ENCODE data around the gene GANAB.

Gene GANAB

DNA sequence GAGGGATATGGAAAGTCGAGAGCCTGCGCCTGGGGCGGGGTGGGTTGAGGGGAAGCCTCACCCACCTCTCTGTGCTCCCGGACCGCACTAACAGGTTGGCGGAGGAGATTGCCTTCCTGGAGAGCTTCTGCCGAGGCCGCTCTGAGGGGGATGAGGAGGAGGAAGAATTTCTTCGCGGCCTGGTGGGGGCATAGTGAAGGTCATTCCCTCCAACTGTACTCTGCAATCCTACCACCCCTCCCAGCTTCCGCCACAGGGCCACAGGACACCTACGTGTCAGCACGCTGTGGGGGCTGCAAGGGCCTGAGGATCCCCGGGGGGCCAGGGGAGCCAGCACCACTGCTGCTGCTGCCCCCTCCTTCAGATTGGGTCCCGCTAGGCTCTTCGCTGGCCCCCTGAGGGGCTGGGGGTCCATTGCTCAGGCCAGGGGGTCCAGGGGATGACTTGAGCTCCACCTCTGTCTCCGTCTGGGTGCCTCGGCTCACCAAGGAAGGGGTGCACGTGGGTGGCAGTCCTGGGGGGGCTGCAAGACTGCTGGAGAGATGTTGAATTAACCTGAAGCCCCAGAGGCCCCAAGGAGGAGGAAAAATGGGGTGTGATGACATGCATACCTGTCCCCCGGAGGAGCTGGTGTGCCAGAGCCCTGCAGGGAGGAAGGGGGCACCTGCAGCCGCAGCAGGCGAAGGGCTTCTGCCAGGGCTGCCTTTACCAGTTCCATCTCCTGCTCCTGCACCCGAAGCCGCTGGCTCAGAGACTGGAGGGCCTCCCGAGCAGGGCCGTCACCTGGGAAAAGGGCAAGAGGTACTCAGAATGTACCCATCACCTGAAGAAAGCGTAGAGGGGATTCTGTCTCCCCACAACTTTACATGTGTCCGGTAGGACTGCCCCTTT is 35.4 kb downstream of the GANAB start:
- Mint-ChIP-seq H3K9me3 (no peaks in the 10 kb centered on the region), H3K27me3 (no peaks in the 10 kb centered on the region), H3K36me3 (ENCODE audit: insufficient read depth) (peaks cover 22% of the 10 kb centered on the region), H3K27ac (ENCODE audit: low read depth) (peak overlapping the region; percentile 98), H3K4me3 (peak overlapping the region; percentile 93), H3K4me1 (peaks cover 41% of the 10 kb centered on the region)
- ATAC-seq (replicated peaks; ENCODE audit: extremely low read depth, poor library complexity, severe bottlenecking), result no peak
- no peak for DNase-seq (ENCODE audit: low spot score in 2 of 2)

DNA sequence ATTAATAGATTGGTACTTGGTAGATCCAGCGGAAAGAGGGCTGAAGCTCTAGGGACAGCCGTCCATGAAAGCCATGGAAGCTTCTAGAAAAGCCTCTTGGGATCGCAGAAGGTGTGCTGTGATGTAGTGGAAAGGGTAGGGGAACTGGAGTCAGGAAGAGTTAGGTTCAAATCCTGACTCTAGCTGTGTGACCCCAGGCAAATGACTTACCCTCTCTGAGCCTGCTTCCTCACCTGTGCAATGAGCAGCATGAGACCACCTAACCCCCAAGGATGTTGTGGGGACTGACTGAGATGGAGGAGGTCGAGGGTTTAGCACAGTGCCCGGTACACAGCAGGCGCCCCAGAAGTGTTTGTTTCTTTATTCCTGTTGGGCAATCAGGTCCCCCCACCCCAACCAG is 36.0 kb downstream of the GANAB start:
- ATAC-seq (replicated peaks; ENCODE audit: extremely low read depth, poor library complexity, severe bottlenecking), result no peak
- peaks cover 41% of the 10 kb centered on the region for H3K4me1 Mint-ChIP-seq
- no peaks in the 10 kb centered on the region for H3K27me3 Mint-ChIP-seq
- DNase-seq (ENCODE audit: low spot score in 2 of 2), result no peak
- peak overlapping the region; percentile 93 for H3K4me3 Mint-ChIP-seq
- H3K27ac Mint-ChIP-seq (ENCODE audit: low read depth), result peak overlapping the region; percentile 98
- H3K9me3 Mint-ChIP-seq, result no peaks in the 10 kb centered on the region
- peaks cover 22% of the 10 kb centered on the region for H3K36me3 Mint-ChIP-seq (ENCODE audit: insufficient read depth)

DNA sequence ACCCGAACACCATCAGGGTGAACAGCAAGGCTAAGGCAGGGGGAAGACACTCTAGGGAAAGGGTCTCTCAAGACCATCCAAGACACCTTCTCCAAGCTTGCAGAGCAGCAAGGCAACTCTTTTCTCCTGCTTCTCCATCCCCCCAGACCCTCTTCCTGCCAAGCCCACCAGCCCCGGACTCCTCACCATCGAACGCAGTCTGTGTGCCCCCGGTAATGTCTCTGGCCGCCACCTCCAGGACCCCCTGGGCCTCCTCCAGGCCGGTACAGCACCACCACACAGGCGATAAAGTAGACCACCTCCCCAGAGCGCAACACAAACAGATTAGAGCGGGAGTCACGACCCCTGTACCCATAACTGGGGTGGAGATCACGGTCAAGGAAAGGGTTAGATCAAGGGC is 37.6 kb downstream of the GANAB start:
- peaks cover 19% of the 10 kb centered on the region for H3K36me3 Mint-ChIP-seq (ENCODE audit: insufficient read depth)
- H3K9me3 Mint-ChIP-seq, result no peaks in the 10 kb centered on the region
- no peak overlapping the region for H3K27ac Mint-ChIP-seq (ENCODE audit: low read depth)
- ATAC-seq (replicated peaks; ENCODE audit: extremely low read depth, poor library complexity, severe bottlenecking) (no peak), DNase-seq (ENCODE audit: low spot score in 2 of 2) (no peak)
- no peak overlapping the region for H3K4me3 Mint-ChIP-seq
- H3K27me3 Mint-ChIP-seq, result no peaks in the 10 kb centered on the region
- peaks cover 37% of the 10 kb centered on the region for H3K4me1 Mint-ChIP-seq

DNA sequence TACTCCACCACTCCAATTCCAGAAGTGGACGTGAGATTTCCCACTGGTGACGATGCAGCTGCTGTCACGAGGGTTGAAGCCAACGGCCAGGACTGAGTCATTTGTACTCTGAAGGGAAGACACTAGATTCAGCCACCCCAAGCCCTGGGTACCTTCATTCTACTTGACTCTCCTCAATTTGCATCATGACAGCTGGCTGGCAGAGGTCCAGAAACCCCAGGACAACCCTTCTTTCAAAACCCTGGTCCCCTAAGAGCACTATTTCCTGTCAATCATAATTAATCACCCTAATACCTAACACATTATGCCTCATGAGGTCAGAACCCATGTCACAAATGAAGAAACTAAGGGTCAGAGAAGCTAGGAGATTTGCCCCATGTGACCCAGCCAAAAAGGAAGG is 38.7 kb downstream of the GANAB start:
- ATAC-seq (replicated peaks; ENCODE audit: extremely low read depth, poor library complexity, severe bottlenecking) (no peak), DNase-seq (ENCODE audit: low spot score in 2 of 2) (no peak)
- H3K4me1 Mint-ChIP-seq, result peaks cover 42% of the 10 kb centered on the region
- peaks cover 21% of the 10 kb centered on the region for H3K36me3 Mint-ChIP-seq (ENCODE audit: insufficient read depth)
- H3K27me3 Mint-ChIP-seq, result no peaks in the 10 kb centered on the region
- no peaks in the 10 kb centered on the region for H3K9me3 Mint-ChIP-seq
- H3K4me3 Mint-ChIP-seq, result no peak overlapping the region
- no peak overlapping the region for H3K27ac Mint-ChIP-seq (ENCODE audit: low read depth)

DNA sequence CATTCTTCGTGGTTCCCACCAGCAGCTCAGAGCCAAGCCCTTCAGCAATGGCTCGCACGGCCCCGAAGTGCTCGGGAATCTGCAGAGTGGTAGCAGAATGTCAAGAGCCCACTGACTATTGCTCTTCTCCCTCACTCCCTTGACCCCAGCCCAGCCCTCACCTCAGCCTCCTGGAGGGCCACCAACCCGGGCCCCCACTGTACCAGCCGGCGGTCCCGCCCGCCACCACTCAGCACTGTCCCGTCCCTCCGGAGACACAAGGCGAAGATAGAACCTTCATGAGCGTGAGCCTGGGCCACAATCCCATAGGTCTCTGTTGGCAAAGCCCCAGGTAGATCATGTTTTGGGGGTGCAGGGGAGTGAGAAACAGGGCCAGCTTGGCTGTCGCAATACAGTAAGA is 40.5 kb downstream of the GANAB start:
- DNase-seq (ENCODE audit: low spot score in 2 of 2), result no peak
- no peak for ATAC-seq (replicated peaks; ENCODE audit: extremely low read depth, poor library complexity, severe bottlenecking)
- Mint-ChIP-seq H3K9me3 (no peaks in the 10 kb centered on the region), H3K4me3 (no peak overlapping the region), H3K36me3 (ENCODE audit: insufficient read depth) (peaks cover 27% of the 10 kb centered on the region), H3K27me3 (no peaks in the 10 kb centered on the region), H3K27ac (ENCODE audit: low read depth) (no peak overlapping the region), H3K4me1 (peaks cover 47% of the 10 kb centered on the region)

DNA sequence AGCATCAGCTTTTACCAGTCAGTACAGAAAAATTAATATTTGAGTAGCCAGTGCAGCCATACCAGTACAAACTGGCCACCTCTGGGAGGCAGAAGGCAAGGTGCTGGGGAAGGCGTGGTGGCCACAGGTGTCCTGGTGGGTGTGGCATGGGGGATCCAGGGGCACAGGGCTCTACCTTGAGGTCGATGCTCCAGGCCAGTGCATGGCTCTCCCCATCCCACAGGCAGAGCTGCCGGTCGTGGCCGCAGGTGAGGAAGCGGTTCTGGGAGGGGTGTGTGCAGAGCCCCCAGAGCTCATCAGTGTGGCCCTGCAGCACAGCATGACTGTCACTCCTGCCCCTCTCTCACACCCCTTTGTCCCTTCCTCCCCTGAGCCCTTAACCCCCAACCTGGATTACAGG is 40.9 kb downstream of the GANAB start:
- Mint-ChIP-seq H3K27me3 (no peaks in the 10 kb centered on the region), H3K4me3 (no peak overlapping the region), H3K9me3 (no peaks in the 10 kb centered on the region), H3K27ac (ENCODE audit: low read depth) (no peak overlapping the region), H3K4me1 (peaks cover 45% of the 10 kb centered on the region), H3K36me3 (ENCODE audit: insufficient read depth) (peaks cover 27% of the 10 kb centered on the region)
- DNase-seq (ENCODE audit: low spot score in 2 of 2) (no peak), ATAC-seq (replicated peaks; ENCODE audit: extremely low read depth, poor library complexity, severe bottlenecking) (no peak)

DNA sequence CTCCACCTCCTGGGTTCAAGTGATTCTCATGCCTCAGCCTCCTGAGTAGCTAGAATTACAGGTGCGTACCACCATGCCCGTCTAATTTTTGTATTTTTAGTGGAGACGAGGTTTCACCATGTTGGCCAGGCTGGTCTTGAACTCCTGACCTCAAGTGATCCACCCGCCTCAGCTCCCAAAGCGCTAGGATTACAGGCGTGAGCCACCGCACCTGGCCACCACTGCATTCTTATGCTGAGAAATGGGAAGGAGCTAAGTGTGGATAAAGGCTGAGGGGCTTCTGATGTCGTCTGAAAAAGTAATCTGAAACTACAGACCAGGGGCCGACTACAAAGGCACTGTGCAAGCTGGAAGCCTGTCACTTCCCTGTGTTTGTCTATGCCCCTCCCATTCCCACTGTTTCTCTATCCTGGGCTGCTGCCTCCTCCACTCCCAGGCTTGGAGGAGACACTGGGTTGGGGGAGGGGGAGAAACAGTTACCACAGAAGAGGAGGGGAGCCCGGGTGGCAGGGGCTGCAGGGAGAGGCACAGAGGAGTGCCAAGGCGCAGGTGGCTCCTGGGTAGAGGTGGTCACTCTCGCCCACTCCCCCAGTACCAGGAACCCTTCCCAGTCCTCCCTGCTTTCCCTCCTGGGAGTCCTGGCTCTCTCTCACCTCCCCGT is 41.8 kb downstream of the GANAB start:
- Mint-ChIP-seq H3K27me3 (no peaks in the 10 kb centered on the region), H3K36me3 (ENCODE audit: insufficient read depth) (peaks cover 29% of the 10 kb centered on the region), H3K4me3 (no peak overlapping the region), H3K9me3 (no peaks in the 10 kb centered on the region), H3K27ac (ENCODE audit: low read depth) (no peak overlapping the region), H3K4me1 (peaks cover 48% of the 10 kb centered on the region)
- ATAC-seq (replicated peaks; ENCODE audit: extremely low read depth, poor library complexity, severe bottlenecking) (no peak), DNase-seq (ENCODE audit: low spot score in 2 of 2) (no peak)

DNA sequence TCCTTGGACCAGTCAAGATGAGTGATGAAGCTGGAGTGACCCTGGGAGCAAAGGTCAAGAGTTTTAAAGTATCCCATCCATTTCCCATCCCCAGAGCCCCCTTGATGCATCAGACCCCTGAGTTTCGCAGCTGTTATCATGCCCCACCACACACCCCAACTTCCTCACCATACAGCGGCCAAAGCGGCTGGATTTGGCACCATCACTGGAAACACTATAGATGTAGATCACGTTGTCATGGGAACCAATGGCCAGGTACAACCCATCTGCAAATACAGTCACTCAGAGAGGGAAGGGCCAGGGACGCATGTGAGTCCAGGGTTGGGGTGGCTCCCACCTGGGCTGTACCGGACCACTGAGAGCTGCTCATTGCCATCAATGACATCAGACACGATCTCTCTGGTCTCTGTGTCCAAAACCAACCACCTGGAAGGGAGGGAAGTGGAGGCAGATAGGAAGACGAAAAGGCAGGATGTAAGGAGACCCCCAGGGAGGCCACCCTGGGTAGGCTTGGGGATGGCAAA is 42.6 kb downstream of the GANAB start:
- Mint-ChIP-seq H3K4me3 (peak overlapping the region; percentile 54), H3K9me3 (no peaks in the 10 kb centered on the region), H3K27me3 (no peaks in the 10 kb centered on the region), H3K27ac (ENCODE audit: low read depth) (peak overlapping the region; percentile 36), H3K4me1 (peaks cover 51% of the 10 kb centered on the region), H3K36me3 (ENCODE audit: insufficient read depth) (peaks cover 33% of the 10 kb centered on the region)
- no peak for DNase-seq (ENCODE audit: low spot score in 2 of 2)
- no peak for ATAC-seq (replicated peaks; ENCODE audit: extremely low read depth, poor library complexity, severe bottlenecking)

DNA sequence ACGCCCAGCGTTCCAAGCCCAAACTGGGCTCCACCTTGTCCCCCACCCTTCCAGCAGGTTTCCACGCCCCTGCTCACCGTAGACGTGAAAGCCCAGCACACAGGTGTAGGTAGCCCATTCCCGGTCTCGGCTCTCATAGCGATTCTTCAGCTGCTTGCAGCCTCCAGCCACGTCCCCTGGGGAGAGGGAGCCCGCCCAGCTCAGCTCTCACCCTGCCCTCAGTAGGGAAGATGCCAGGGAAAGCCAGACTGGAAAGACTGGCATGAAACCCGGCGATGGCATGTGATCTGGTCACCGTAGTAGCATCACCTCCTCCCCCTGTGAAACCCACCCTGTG is 43.4 kb downstream of the GANAB start:
- Mint-ChIP-seq H3K9me3 (no peaks in the 10 kb centered on the region), H3K4me1 (peaks cover 55% of the 10 kb centered on the region), H3K27ac (ENCODE audit: low read depth) (peak overlapping the region; percentile 36), H3K27me3 (no peaks in the 10 kb centered on the region), H3K36me3 (ENCODE audit: insufficient read depth) (peaks cover 39% of the 10 kb centered on the region), H3K4me3 (peak overlapping the region; percentile 54)
- DNase-seq (ENCODE audit: low spot score in 2 of 2) (no peak), ATAC-seq (replicated peaks; ENCODE audit: extremely low read depth, poor library complexity, severe bottlenecking) (no peak)

DNA sequence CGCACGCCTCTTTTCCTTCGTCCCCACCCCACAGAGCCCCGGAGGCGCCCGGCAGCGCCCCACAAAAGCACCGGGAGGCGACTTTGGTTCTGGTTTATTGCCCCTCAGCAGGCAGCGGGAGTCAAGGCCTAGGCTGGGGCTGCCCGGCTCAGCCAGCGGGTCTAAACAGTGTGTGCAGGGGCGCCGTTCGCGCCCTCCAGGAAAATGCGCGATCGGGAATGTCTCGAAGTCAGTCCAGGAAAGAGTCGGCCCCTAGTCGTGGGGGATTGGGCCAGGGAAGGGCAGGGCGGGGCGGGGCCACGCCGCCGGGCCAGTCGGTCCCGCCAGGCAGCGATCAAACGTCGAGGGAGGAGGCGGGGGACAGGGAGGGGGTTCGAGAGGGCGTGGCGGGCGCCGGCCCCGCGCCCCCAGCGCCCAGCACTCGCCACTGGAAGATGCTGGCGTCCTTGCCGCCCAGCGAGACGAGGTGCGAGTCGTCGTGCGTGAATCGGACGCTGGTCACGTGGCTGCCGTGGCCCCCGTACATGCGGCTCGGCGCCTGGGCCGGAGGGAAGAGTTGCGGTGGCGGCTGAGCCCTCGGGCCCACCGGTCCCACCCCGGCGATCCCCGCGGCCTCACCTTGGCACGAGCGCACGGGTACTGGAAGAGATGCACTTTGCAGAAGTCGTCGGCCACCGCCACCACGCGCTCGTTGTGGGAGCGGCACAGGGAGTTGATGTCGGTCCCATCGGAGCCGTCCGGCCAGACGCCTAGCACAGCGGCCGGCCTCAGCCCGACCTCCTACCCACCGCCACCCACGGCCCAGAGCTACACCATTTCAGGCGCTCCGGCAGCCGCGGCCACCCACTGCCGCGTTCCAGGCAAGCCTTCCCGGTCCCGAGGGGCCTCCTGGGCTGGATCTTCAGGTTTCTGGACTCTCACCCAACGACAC is 44.0 kb downstream of the GANAB start:
- Mint-ChIP-seq H3K36me3 (ENCODE audit: insufficient read depth) (peaks cover 39% of the 10 kb centered on the region), H3K27me3 (no peaks in the 10 kb centered on the region), H3K27ac (ENCODE audit: low read depth) (peak overlapping the region; percentile 89), H3K4me3 (peak overlapping the region; percentile 84), H3K4me1 (peaks cover 55% of the 10 kb centered on the region), H3K9me3 (no peaks in the 10 kb centered on the region)
- ATAC-seq (replicated peaks; ENCODE audit: extremely low read depth, poor library complexity, severe bottlenecking) (no peak), DNase-seq (ENCODE audit: low spot score in 2 of 2) (no peak)

DNA sequence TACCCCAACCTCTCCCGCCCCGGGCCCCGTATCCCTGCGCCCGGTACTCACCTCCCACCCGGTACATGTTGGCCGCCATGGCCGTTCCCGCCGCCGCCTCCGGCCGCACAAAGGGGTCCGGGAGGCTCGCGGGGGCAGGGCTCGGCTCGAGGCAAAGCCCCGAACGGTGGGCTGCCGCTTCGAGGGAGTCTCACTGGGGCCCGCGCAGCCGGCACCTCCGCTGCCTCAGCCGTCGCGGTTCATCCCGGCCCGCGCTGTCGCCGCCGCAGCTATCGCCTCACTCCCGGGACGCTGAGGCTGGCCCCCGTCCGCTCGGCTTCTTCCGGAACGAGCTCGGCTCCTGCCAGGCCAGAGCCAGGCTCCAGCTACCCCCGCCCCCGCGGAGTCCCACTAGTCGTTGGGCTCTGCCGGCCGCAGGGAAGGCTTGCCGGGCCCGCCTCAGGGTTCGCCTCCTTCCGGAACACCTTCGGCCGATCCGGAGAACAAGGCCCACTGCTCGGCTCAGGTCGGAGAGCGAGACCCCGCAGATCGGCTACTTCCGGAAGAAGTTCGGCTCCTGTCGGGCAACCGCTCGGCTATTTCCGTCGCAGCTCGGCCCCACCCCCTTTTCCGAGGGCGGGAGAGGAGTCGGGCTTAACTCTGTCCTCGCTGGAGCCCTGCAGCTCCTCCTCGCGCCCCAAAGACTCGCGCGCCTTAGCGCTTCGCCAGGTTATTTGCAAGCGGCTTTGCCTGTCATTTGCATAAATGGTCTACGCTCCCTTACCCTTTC is 44.9 kb downstream of the GANAB start, which contains the start of gene MTA2:
Gene MTA2 (minus strand): TSS at position 494 of the 769 bp plus-strand sequence. CDS start 415 bp downstream, at position 79.
- peaks cover 60% of the 10 kb centered on the region for H3K4me1 Mint-ChIP-seq
- no peaks in the 10 kb centered on the region for H3K27me3 Mint-ChIP-seq
- DNase-seq (ENCODE audit: low spot score in 2 of 2) (peak; percentile 100), ATAC-seq (replicated peaks; ENCODE audit: extremely low read depth, poor library complexity, severe bottlenecking) (peak; percentile 80)
- peak within 1 kb of the TSS; percentile 84 for H3K4me3 Mint-ChIP-seq
- no peaks in the 10 kb centered on the region for H3K9me3 Mint-ChIP-seq
- peaks cover 46% of the 10 kb centered on the region for H3K36me3 Mint-ChIP-seq (ENCODE audit: insufficient read depth)
- peak within 1 kb of the TSS; percentile 89 for H3K27ac Mint-ChIP-seq (ENCODE audit: low read depth)

DNA sequence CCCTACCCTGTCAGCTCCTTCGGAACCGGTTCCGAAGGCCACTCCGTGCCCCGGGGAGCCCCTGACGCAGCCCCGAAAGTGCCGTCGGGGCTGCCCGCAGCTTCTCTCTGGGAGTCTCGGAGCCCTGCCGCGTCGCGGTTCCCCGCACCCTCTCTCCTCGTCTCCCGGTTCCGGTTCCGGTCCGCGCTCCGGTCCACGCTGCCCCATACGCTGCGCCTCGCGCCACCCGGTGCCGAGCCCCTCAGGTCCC is 45.4 kb downstream of the GANAB start:
- ATAC-seq (replicated peaks; ENCODE audit: extremely low read depth, poor library complexity, severe bottlenecking) (peak; percentile 3), DNase-seq (ENCODE audit: low spot score in 2 of 2) (no peak)
- H3K4me1 Mint-ChIP-seq, result peaks cover 60% of the 10 kb centered on the region
- H3K27me3 Mint-ChIP-seq, result no peaks in the 10 kb centered on the region
- peak overlapping the region; percentile 89 for H3K27ac Mint-ChIP-seq (ENCODE audit: low read depth)
- peaks cover 51% of the 10 kb centered on the region for H3K36me3 Mint-ChIP-seq (ENCODE audit: insufficient read depth)
- no peaks in the 10 kb centered on the region for H3K9me3 Mint-ChIP-seq
- peak overlapping the region; percentile 84 for H3K4me3 Mint-ChIP-seq

Data from central memory CD8-positive, alpha-beta T cell (primary cell).